ENCODE data around the gene CCL3. TPM values are rescaled to one million over a fixed set of nuclear protein-coding genes. Genes with fewer than 3 reads are reported as not detected.

The CCL3 gene
- total and polyA plus RNA-seq, 2 experiments from 2014 or later, result not detected

- no peak for TF ChIP-seq CREB1 (CRISPR knock-in tag; IDR thresholded peaks at IDR 0.05; ENCODE audit: low read depth)
- TF ChIP-seq REST (IDR thresholded peaks at IDR 0.05; ENCODE audit: unreplicated experiment), result no peak
- no peak for TF ChIP-seq NANOG (IDR thresholded peaks at IDR 0.05; ENCODE audit: borderline replicate concordance)
- TF ChIP-seq CTCF (conservative IDR thresholded peaks at IDR 0.05; ENCODE audit: low read depth in 2 of 2), result no peak
- no peak for TF ChIP-seq ZNF462 (CRISPR knock-in tag; IDR thresholded peaks at IDR 0.05)
- TF ChIP-seq EZH2 (IDR thresholded peaks at IDR 0.05; ENCODE audit: low read depth, unreplicated experiment), result no peak
- no peak for TF ChIP-seq ZNF114 (CRISPR knock-in tag; IDR thresholded peaks at IDR 0.05)
- no peak for TF ChIP-seq ZNF331 (CRISPR knock-in tag; IDR thresholded peaks at IDR 0.05; ENCODE audit: low read depth)
- TF ChIP-seq EZH2phosphoT487 (IDR thresholded peaks at IDR 0.05; ENCODE audit: unreplicated experiment), result no peak
- TF ChIP-seq STAT1 (IDR thresholded peaks at IDR 0.05; ENCODE audit: unreplicated experiment), result no peak
- H3K36me3 Mint-ChIP-seq (ENCODE audit: low read depth), result no peaks in the 10 kb centered on the region
- H3K4me1 Mint-ChIP-seq, result no peaks in the 10 kb centered on the region
- no peaks in the 10 kb centered on the region for H3K9me2 ChIP-seq (ENCODE audit: insufficient read depth)
- H3K9me3 Mint-ChIP-seq, result no peaks in the 10 kb centered on the region; the same call in 2 of the 3 replicates
- no peaks in the 10 kb centered on the region for H4K20me1 ChIP-seq (replicated peaks; ENCODE audit: insufficient read depth)
- H3F3A ChIP-seq (replicated peaks; ENCODE audit: low read depth), result no peaks in the 10 kb centered on the region
- no peaks in the 10 kb centered on the region for H3K36me3 ChIP-seq (ENCODE audit: insufficient read depth)
- H3K27ac Mint-ChIP-seq, result no peak overlapping the region
- no peak overlapping the region for H3K27ac ChIP-seq (ENCODE audit: low read depth)
- no peak overlapping the region for H3K4me3 Mint-ChIP-seq
- no peaks in the 10 kb centered on the region for H3K79me2 ChIP-seq (replicated peaks; ENCODE audit: insufficient read depth)
- DNase-seq (ENCODE audit: low spot score) (no peak), ATAC-seq (no peak)
- H3K27me3 Mint-ChIP-seq (ENCODE audit: insufficient read depth, low read depth, poor library complexity), result peaks cover 4% of the 10 kb centered on the region
- H3K4me3 ChIP-seq, result no peak overlapping the region
- no peak overlapping the region for H3K4me2 ChIP-seq
- no peaks in the 10 kb centered on the region for H3K4me1 ChIP-seq (ENCODE audit: insufficient read depth)
- no peak overlapping the region for H2AFZ ChIP-seq
- no peaks in the 10 kb centered on the region for H3K27me3 ChIP-seq (ENCODE audit: insufficient read depth)
Measured at GRCh38 chr17:36133602-36134236, 43.8 kb upstream of the CCL3 start.
